ENCODE data around the gene FAM50A.

FAM50A gene

GRCh38 chrX:154440623-154441357, 3.2 kb upstream of the FAM50A start:
- DNase-seq (ENCODE audit: low read depth): no peak

GRCh38 chrX:154441564-154441963, 2.4 kb upstream of the FAM50A start:
- no peak for DNase-seq (ENCODE audit: low read depth)

GRCh38 chrX:154441984-154442707, 1.8 kb upstream of the FAM50A start:
- no peak for DNase-seq (ENCODE audit: low read depth)

GRCh38 chrX:154443479-154443910, 446 bp upstream of the FAM50A start:
- no peak for DNase-seq (ENCODE audit: low read depth)

- no peak for DNase-seq (ENCODE audit: low read depth)
Measured at GRCh38 chrX:154444755-154445246, 860 bp downstream of the FAM50A start.

- DNase-seq (ENCODE audit: low read depth): no peak
Measured at GRCh38 chrX:154445776-154446175, 1.8 kb downstream of the FAM50A start.

GRCh38 chrX:154446430-154446829, 2.5 kb downstream of the FAM50A start:
- no peak for DNase-seq (ENCODE audit: low read depth)

GRCh38 chrX:154448484-154448883, 4.5 kb downstream of the FAM50A start:
- DNase-seq (ENCODE audit: low read depth): no peak

GRCh38 chrX:154449618-154450017, 5.7 kb downstream of the FAM50A start:
- no peak for DNase-seq (ENCODE audit: low read depth)

GRCh38 chrX:154450312-154450711, 6.4 kb downstream of the FAM50A start:
- DNase-seq (ENCODE audit: low read depth): no peak

- no peak for DNase-seq (ENCODE audit: low read depth)
Measured at GRCh38 chrX:154452823-154453222, 8.9 kb downstream of the FAM50A start.

- no peak for DNase-seq (ENCODE audit: low read depth)
Measured at GRCh38 chrX:154457491-154458115, 13.7 kb downstream of the FAM50A start.

- no peak for DNase-seq (ENCODE audit: low read depth)
Measured at GRCh38 chrX:154458116-154458953, 14.4 kb downstream of the FAM50A start, which contains the start of gene PLXNA3. TSS of gene PLXNA3 (plus strand) at chrX:154458281. CDS start at chrX:154460184, 1,903 bp downstream.

- DNase-seq (ENCODE audit: low read depth): no peak
Measured at GRCh38 chrX:154458954-154459778, 15.2 kb downstream of the FAM50A start.

- no peak for DNase-seq (ENCODE audit: low read depth)
Measured at GRCh38 chrX:154459832-154460231, 15.9 kb downstream of the FAM50A start.

- no peak for DNase-seq (ENCODE audit: low read depth)
Measured at GRCh38 chrX:154460326-154460725, 16.4 kb downstream of the FAM50A start.

GRCh38 chrX:154462396-154462795, 18.5 kb downstream of the FAM50A start:
- DNase-seq (ENCODE audit: low read depth): no peak

- DNase-seq (ENCODE audit: low read depth): no peak
Measured at GRCh38 chrX:154463611-154464220, 19.8 kb downstream of the FAM50A start.

GRCh38 chrX:154464806-154465365, 20.9 kb downstream of the FAM50A start:
- no peak for DNase-seq (ENCODE audit: low read depth)

- DNase-seq (ENCODE audit: low read depth): no peak
Measured at GRCh38 chrX:154465601-154466000, 21.7 kb downstream of the FAM50A start.
